ENCODE measurements around the gene ECE1.

- TF ChIP-seq YY1 (IDR thresholded peaks at IDR 0.05; ENCODE audit: insufficient read depth, insufficient read length) (no peak), ZNF274 (IDR thresholded peaks at IDR 0.05; ENCODE audit: low read depth, low read length) (no peak)
Measured at GRCh38 chr1:21200767-21201166, 89.5 kb downstream of the ECE1 start.

Data from NT2/D1 (cell line).